WTC11 (cell line): ENCODE measurements around the gene RAB40B. TPM values are rescaled to one million over a fixed set of nuclear protein-coding genes. Genes with fewer than 3 reads are reported as not detected.

Source experiments
- ATAC-seq: fragments of 200-7000 bp; cut with Tn5 transposase; 2 replicates; pipeline ENCODE4 v1.10.0; 2021; ENCODE audit warnings: mild to moderate bottlenecking, moderate library complexity
- CTCF ChIA-PET: fragments of 300-600 bp; sonication (Branson Sonifier 250); formaldehyde crosslinking; loops from one replicate; lab custom pipeline; 2021; ENCODE audit warnings: antibody characterized with exemption; lab: Charles Lee
- POLR2A ChIA-PET: fragments of 350-600 bp; sonication (Branson Sonifier 250); formaldehyde crosslinking; loops from one replicate; lab custom pipeline; 2021; ENCODE audit warnings: antibody characterized with exemption; lab: Charles Lee
- DNase-seq: peaks from one replicate; pipeline ENCODE4 v3.0.0; 2021; ENCODE audit warnings: low spot score
- H3K27ac Mint-ChIP-seq: 2 replicates; pipeline ENCODE4 v1.8.0; 2021; ENCODE audit warnings: mixed read lengths
- H3K27me3 Mint-ChIP-seq: 2 replicates; pipeline ENCODE4 v1.8.0; 2021; ENCODE audit warnings: low read depth, mild to moderate bottlenecking, moderate library complexity, mixed read lengths
- H3K36me3 Mint-ChIP-seq: 2 replicates; pipeline ENCODE4 v1.8.0; 2021; ENCODE audit warnings: mixed read lengths
- H3K4me1 Mint-ChIP-seq: 2 replicates; pipeline ENCODE4 v1.8.0; 2022; ENCODE audit warnings: mixed read lengths
- H3K4me3 Mint-ChIP-seq: 2 replicates; pipeline ENCODE4 v1.8.0; 2021; ENCODE audit warnings: mild to moderate bottlenecking, moderate library complexity, mixed read lengths
- H3K9me3 Mint-ChIP-seq: 2 replicates; pipeline ENCODE4 v1.8.0; 2021; ENCODE audit warnings: mixed read lengths
- NR3C1 ChIP-seq: sonication (generic); formaldehyde crosslinking; conservative IDR thresholded peaks from 2 replicates; pipeline ENCODE4 v1.8.1; 2023; ENCODE audit warnings: low read depth, mild to moderate bottlenecking, missing genetic modification reagents
- RORB ChIP-seq: fragments of 250-450 bp; sonication (Bioruptor Pico); IDR thresholded peaks from 2 replicates; pipeline ENCODE4 v1.9.0; 2021; ENCODE audit warnings: mild to moderate bottlenecking
- SMAD3 ChIP-seq: sonication (generic); formaldehyde crosslinking; IDR thresholded peaks from 2 replicates; pipeline ENCODE4 v1.8.0; 2022; ENCODE audit warnings: missing genetic modification reagents, mild to moderate bottlenecking, borderline replicate concordance
- SP1 ChIP-seq: sonication (generic); formaldehyde crosslinking; conservative IDR thresholded peaks from 2 replicates; pipeline ENCODE4 v1.8.1; 2022; ENCODE audit warnings: missing genetic modification reagents
- TEAD1 ChIP-seq: sonication (generic); formaldehyde crosslinking; IDR thresholded peaks from 2 replicates; pipeline ENCODE4 v1.8.0; 2022; ENCODE audit warnings: mild to moderate bottlenecking, missing genetic modification reagents
- TP53 ChIP-seq: sonication (generic); formaldehyde crosslinking; IDR thresholded peaks from 2 replicates; pipeline ENCODE4 v1.8.1; 2023; ENCODE audit warnings: mild to moderate bottlenecking, missing genetic modification reagents
- total RNA-seq: library from RNA; stranded (reverse); gene quantifications from 3 replicates; pipeline ENCODE4 v1.2.3, GENCODE V29; 2021
- TF ChIP-seq, protein P1 (sequence below): sonication (generic); formaldehyde crosslinking; IDR thresholded peaks from 2 replicates; pipeline ENCODE4 v1.8.1; 2023; ENCODE audit warnings: mild to moderate bottlenecking, missing genetic modification reagents
- TF ChIP-seq, protein P2 (sequence below): sonication (generic); formaldehyde crosslinking; IDR thresholded peaks from 2 replicates; pipeline ENCODE4 v1.8.0; 2023; ENCODE audit warnings: mild to moderate bottlenecking, missing genetic modification reagents
- TF ChIP-seq, protein P3 (sequence below): sonication (generic); formaldehyde crosslinking; IDR thresholded peaks from 2 replicates; pipeline ENCODE4 v1.8.1; 2022; ENCODE audit warnings: missing genetic modification reagents, borderline replicate concordance
- TF ChIP-seq, protein P4 (sequence below): sonication (generic); formaldehyde crosslinking; IDR thresholded peaks from 2 replicates; pipeline ENCODE4 v1.8.0; 2023; ENCODE audit warnings: missing genetic modification reagents, mild to moderate bottlenecking, borderline replicate concordance
- TF ChIP-seq, protein P5 (sequence below): sonication (generic); formaldehyde crosslinking; IDR thresholded peaks from 2 replicates; pipeline ENCODE4 v1.8.1; 2022; ENCODE audit warnings: mild to moderate bottlenecking, missing genetic modification reagents, moderate library complexity, borderline replicate concordance
- TF ChIP-seq, protein P6 (sequence below): sonication (generic); formaldehyde crosslinking; IDR thresholded peaks from 2 replicates; pipeline ENCODE4 v1.8.0; 2022; ENCODE audit warnings: mild to moderate bottlenecking, missing genetic modification reagents
- TF ChIP-seq, protein P7 (sequence below): sonication (generic); formaldehyde crosslinking; IDR thresholded peaks from 2 replicates; pipeline ENCODE4 v1.8.0; 2022; ENCODE audit warnings: missing genetic modification reagents
- TF ChIP-seq, protein P8 (sequence below): sonication (generic); formaldehyde crosslinking; conservative IDR thresholded peaks from 2 replicates; pipeline ENCODE4 v1.8.1; 2023; ENCODE audit warnings: mild to moderate bottlenecking, low read depth, missing genetic modification reagents, moderate library complexity

The RAB40B gene
- total RNA-seq, 1 experiment from 2014 or later: 3.1 TPM

DNA sequence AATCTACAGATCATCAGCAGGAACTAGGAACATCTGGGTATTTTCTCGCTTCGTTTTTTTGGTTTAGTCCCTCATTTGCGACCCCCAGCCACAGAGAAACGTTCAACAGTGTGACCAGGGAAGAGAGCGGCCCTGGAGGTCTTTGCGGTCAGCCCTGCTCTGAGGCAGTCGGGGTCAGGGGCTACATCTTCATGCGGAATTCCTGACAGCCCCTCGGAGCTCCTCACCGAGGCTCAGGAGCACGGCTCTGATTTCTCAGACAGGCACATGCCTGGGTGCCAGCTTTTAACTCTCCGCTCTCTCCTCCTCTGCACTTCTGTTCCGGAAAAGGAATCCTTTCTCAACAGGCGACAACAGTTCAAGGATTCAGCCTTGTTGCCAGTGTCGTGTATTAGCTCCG, 42.2 kb downstream of the RAB40B start:
- DNase-seq: no peak
- TF ChIP-seq, protein P1, sequence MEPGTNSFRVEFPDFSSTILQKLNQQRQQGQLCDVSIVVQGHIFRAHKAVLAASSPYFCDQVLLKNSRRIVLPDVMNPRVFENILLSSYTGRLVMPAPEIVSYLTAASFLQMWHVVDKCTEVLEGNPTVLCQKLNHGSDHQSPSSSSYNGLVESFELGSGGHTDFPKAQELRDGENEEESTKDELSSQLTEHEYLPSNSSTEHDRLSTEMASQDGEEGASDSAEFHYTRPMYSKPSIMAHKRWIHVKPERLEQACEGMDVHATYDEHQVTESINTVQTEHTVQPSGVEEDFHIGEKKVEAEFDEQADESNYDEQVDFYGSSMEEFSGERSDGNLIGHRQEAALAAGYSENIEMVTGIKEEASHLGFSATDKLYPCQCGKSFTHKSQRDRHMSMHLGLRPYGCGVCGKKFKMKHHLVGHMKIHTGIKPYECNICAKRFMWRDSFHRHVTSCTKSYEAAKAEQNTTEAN (CRISPR knock-in tag): no peak
- TF ChIP-seq, protein P2, sequence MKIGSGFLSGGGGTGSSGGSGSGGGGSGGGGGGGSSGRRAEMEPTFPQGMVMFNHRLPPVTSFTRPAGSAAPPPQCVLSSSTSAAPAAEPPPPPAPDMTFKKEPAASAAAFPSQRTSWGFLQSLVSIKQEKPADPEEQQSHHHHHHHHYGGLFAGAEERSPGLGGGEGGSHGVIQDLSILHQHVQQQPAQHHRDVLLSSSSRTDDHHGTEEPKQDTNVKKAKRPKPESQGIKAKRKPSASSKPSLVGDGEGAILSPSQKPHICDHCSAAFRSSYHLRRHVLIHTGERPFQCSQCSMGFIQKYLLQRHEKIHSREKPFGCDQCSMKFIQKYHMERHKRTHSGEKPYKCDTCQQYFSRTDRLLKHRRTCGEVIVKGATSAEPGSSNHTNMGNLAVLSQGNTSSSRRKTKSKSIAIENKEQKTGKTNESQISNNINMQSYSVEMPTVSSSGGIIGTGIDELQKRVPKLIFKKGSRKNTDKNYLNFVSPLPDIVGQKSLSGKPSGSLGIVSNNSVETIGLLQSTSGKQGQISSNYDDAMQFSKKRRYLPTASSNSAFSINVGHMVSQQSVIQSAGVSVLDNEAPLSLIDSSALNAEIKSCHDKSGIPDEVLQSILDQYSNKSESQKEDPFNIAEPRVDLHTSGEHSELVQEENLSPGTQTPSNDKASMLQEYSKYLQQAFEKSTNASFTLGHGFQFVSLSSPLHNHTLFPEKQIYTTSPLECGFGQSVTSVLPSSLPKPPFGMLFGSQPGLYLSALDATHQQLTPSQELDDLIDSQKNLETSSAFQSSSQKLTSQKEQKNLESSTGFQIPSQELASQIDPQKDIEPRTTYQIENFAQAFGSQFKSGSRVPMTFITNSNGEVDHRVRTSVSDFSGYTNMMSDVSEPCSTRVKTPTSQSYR: no peak
- TF ChIP-seq, protein P3, sequence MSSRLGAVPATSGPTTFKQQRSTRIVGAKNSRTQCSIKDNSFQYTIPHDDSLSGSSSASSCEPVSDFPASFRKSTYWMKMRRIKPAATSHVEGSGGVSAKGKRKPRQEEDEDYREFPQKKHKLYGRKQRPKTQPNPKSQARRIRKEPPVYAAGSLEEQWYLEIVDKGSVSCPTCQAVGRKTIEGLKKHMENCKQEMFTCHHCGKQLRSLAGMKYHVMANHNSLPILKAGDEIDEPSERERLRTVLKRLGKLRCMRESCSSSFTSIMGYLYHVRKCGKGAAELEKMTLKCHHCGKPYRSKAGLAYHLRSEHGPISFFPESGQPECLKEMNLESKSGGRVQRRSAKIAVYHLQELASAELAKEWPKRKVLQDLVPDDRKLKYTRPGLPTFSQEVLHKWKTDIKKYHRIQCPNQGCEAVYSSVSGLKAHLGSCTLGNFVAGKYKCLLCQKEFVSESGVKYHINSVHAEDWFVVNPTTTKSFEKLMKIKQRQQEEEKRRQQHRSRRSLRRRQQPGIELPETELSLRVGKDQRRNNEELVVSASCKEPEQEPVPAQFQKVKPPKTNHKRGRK: no peak
- TF ChIP-seq TP53 (CRISPR knock-in tag) (no peak), NR3C1 (CRISPR knock-in tag) (no peak), SP1 (CRISPR knock-in tag) (no peak), SMAD3 (CRISPR knock-in tag) (no peak)
- TF ChIP-seq, protein P4, sequence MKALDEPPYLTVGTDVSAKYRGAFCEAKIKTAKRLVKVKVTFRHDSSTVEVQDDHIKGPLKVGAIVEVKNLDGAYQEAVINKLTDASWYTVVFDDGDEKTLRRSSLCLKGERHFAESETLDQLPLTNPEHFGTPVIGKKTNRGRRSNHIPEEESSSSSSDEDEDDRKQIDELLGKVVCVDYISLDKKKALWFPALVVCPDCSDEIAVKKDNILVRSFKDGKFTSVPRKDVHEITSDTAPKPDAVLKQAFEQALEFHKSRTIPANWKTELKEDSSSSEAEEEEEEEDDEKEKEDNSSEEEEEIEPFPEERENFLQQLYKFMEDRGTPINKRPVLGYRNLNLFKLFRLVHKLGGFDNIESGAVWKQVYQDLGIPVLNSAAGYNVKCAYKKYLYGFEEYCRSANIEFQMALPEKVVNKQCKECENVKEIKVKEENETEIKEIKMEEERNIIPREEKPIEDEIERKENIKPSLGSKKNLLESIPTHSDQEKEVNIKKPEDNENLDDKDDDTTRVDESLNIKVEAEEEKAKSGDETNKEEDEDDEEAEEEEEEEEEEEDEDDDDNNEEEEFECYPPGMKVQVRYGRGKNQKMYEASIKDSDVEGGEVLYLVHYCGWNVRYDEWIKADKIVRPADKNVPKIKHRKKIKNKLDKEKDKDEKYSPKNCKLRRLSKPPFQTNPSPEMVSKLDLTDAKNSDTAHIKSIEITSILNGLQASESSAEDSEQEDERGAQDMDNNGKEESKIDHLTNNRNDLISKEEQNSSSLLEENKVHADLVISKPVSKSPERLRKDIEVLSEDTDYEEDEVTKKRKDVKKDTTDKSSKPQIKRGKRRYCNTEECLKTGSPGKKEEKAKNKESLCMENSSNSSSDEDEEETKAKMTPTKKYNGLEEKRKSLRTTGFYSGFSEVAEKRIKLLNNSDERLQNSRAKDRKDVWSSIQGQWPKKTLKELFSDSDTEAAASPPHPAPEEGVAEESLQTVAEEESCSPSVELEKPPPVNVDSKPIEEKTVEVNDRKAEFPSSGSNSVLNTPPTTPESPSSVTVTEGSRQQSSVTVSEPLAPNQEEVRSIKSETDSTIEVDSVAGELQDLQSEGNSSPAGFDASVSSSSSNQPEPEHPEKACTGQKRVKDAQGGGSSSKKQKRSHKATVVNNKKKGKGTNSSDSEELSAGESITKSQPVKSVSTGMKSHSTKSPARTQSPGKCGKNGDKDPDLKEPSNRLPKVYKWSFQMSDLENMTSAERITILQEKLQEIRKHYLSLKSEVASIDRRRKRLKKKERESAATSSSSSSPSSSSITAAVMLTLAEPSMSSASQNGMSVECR (CRISPR knock-in tag): no peak
- ChIA-PET CTCF (interaction anchor here (0.5 kb wide), 1 partner anchor 123 kb away, joined by 3 read pairs; no protein-coding TSS in a partner anchor), POLR2A (no interaction called here)
- Mint-ChIP-seq H3K9me3 (peaks cover 10% of the 10 kb centered on the region), H3K27ac (no peak overlapping the region), H3K4me1 (no peaks in the 10 kb centered on the region), H3K27me3 (no peaks in the 10 kb centered on the region), H3K36me3 (no peaks in the 10 kb centered on the region; the same call in 1 of the 2 replicates), H3K4me3 (no peak overlapping the region)
- ATAC-seq: no peak

DNA sequence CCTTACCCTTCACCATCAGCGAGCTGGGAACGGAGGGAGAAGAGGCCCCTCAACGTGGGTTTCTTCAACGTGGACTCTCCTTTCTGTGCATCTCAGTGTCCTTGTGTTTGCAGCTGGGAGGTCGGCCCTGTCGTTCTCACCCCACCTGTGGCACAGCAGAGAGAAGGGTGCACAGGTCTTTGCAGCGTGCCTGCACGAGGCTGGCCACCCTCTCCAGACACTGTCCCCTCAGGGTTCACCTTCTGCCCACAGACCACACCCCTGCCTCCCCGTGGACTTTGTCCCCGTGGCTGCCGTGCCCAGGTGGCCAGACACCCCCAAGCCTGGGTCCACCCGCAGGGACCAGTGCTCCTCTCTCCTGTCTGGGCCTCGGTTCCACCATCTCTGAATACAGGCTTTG, 43.0 kb downstream of the RAB40B start:
- H3K4me1 Mint-ChIP-seq: no peaks in the 10 kb centered on the region
- no peaks in the 10 kb centered on the region; the same call in 1 of the 2 replicates for H3K36me3 Mint-ChIP-seq
- DNase-seq: no peak
- no peak overlapping the region for H3K4me3 Mint-ChIP-seq
- H3K9me3 Mint-ChIP-seq: peaks cover 10% of the 10 kb centered on the region
- CTCF ChIA-PET: no interaction called here
- no peak overlapping the region for H3K27ac Mint-ChIP-seq
- POLR2A ChIA-PET: no interaction called here
- ATAC-seq: no peak
- H3K27me3 Mint-ChIP-seq: no peaks in the 10 kb centered on the region
- TF ChIP-seq, protein P5, sequence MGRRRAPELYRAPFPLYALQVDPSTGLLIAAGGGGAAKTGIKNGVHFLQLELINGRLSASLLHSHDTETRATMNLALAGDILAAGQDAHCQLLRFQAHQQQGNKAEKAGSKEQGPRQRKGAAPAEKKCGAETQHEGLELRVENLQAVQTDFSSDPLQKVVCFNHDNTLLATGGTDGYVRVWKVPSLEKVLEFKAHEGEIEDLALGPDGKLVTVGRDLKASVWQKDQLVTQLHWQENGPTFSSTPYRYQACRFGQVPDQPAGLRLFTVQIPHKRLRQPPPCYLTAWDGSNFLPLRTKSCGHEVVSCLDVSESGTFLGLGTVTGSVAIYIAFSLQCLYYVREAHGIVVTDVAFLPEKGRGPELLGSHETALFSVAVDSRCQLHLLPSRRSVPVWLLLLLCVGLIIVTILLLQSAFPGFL (CRISPR knock-in tag): no peak
- TF ChIP-seq, protein P6, sequence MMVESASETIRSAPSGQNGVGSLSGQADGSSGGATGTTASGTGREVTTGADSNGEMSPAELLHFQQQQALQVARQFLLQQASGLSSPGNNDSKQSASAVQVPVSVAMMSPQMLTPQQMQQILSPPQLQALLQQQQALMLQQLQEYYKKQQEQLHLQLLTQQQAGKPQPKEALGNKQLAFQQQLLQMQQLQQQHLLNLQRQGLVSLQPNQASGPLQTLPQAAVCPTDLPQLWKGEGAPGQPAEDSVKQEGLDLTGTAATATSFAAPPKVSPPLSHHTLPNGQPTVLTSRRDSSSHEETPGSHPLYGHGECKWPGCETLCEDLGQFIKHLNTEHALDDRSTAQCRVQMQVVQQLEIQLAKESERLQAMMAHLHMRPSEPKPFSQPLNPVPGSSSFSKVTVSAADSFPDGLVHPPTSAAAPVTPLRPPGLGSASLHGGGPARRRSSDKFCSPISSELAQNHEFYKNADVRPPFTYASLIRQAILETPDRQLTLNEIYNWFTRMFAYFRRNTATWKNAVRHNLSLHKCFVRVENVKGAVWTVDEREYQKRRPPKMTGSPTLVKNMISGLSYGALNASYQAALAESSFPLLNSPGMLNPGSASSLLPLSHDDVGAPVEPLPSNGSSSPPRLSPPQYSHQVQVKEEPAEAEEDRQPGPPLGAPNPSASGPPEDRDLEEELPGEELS (CRISPR knock-in tag): no peak
- TF ChIP-seq, protein P7, sequence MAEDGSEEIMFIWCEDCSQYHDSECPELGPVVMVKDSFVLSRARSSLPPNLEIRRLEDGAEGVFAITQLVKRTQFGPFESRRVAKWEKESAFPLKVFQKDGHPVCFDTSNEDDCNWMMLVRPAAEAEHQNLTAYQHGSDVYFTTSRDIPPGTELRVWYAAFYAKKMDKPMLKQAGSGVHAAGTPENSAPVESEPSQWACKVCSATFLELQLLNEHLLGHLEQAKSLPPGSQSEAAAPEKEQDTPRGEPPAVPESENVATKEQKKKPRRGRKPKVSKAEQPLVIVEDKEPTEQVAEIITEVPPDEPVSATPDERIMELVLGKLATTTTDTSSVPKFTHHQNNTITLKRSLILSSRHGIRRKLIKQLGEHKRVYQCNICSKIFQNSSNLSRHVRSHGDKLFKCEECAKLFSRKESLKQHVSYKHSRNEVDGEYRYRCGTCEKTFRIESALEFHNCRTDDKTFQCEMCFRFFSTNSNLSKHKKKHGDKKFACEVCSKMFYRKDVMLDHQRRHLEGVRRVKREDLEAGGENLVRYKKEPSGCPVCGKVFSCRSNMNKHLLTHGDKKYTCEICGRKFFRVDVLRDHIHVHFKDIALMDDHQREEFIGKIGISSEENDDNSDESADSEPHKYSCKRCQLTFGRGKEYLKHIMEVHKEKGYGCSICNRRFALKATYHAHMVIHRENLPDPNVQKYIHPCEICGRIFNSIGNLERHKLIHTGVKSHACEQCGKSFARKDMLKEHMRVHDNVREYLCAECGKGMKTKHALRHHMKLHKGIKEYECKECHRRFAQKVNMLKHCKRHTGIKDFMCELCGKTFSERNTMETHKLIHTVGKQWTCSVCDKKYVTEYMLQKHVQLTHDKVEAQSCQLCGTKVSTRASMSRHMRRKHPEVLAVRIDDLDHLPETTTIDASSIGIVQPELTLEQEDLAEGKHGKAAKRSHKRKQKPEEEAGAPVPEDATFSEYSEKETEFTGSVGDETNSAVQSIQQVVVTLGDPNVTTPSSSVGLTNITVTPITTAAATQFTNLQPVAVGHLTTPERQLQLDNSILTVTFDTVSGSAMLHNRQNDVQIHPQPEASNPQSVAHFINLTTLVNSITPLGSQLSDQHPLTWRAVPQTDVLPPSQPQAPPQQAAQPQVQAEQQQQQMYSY (CRISPR knock-in tag): no peak
- no peak for TF ChIP-seq RORB (CRISPR knock-in tag)
- TF ChIP-seq, protein P8, sequence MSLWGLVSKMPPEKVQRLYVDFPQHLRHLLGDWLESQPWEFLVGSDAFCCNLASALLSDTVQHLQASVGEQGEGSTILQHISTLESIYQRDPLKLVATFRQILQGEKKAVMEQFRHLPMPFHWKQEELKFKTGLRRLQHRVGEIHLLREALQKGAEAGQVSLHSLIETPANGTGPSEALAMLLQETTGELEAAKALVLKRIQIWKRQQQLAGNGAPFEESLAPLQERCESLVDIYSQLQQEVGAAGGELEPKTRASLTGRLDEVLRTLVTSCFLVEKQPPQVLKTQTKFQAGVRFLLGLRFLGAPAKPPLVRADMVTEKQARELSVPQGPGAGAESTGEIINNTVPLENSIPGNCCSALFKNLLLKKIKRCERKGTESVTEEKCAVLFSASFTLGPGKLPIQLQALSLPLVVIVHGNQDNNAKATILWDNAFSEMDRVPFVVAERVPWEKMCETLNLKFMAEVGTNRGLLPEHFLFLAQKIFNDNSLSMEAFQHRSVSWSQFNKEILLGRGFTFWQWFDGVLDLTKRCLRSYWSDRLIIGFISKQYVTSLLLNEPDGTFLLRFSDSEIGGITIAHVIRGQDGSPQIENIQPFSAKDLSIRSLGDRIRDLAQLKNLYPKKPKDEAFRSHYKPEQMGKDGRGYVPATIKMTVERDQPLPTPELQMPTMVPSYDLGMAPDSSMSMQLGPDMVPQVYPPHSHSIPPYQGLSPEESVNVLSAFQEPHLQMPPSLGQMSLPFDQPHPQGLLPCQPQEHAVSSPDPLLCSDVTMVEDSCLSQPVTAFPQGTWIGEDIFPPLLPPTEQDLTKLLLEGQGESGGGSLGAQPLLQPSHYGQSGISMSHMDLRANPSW (CRISPR knock-in tag): no peak
- no peak for TF ChIP-seq TEAD1 (CRISPR knock-in tag)
